KMS-11 (cell line): Measurements from ENCODE around the gene CFAP251.

Experiments used
- H2AFZ ChIP-seq: fragments of 200-600 bp; sonication (generic); 2 replicates; pipeline ENCODE4 v1.6.1; 2016; ENCODE audit warnings: antibody characterized with exemption, mixed run types, low read depth
- H3K27ac ChIP-seq: fragments of 200-600 bp; sonication (generic); 2 replicates; pipeline ENCODE4 v1.6.1; 2016; ENCODE audit warnings: mild to moderate bottlenecking, mixed run types
- H3K27me3 ChIP-seq: fragments of 200-600 bp; sonication (generic); 2 replicates; pipeline ENCODE4 v1.6.1; 2017; ENCODE audit warnings: mild to moderate bottlenecking, low read depth, mixed run types, moderate library complexity; ENCODE audit not compliant: insufficient read depth
- H3K36me3 ChIP-seq: fragments of 200-600 bp; sonication (generic); 2 replicates; pipeline ENCODE4 v1.6.1; 2017; ENCODE audit warnings: mild to moderate bottlenecking, mixed run types; ENCODE audit not compliant: insufficient read depth
- H3K4me1 ChIP-seq: fragments of 200-600 bp; sonication (generic); 2 replicates; pipeline ENCODE4 v1.6.1; 2016; ENCODE audit warnings: mild to moderate bottlenecking, low read depth, mixed run types; ENCODE audit not compliant: poor library complexity, severe bottlenecking
- H3K4me2 ChIP-seq: fragments of 200-600 bp; sonication (generic); 2 replicates; pipeline ENCODE4 v1.7.0; 2016; ENCODE audit warnings: mild to moderate bottlenecking, mixed run types
- H3K4me3 ChIP-seq: fragments of 200-600 bp; sonication (generic); IDR thresholded peaks from 2 replicates; pipeline ENCODE4 v1.6.1; 2017; ENCODE audit warnings: low read depth, low read length, mixed read lengths; ENCODE audit not compliant: insufficient read depth
- H3K79me2 ChIP-seq: fragments of 200-600 bp; sonication (generic); 2 replicates; pipeline ENCODE4 v1.6.1; 2016; ENCODE audit warnings: low read depth, mixed run types; ENCODE audit not compliant: insufficient read depth
- H3K9ac ChIP-seq: fragments of 200-600 bp; sonication (generic); 2 replicates; pipeline ENCODE4 v1.6.1; 2016; ENCODE audit warnings: mild to moderate bottlenecking, mixed run types
- H4K20me1 ChIP-seq: fragments of 200-600 bp; sonication (generic); 2 replicates; pipeline ENCODE4 v1.6.1; 2016; ENCODE audit warnings: mild to moderate bottlenecking, mixed run types; ENCODE audit not compliant: insufficient read depth
- CTCF ChIP-seq: fragments of 200-600 bp; sonication (generic); conservative IDR thresholded peaks from 2 replicates; pipeline ENCODE4 v1.6.1; 2017; ENCODE audit warnings: low read depth, mild to moderate bottlenecking, antibody characterized with exemption, low read length, moderate library complexity, mixed read lengths

CFAP251 gene

GRCh38 chr12:121963341-121964018 is 45.1 kb downstream of the CFAP251 start:
- H3K4me2 ChIP-seq: no peak overlapping the region
- H3K9ac ChIP-seq: no peak overlapping the region
- H4K20me1 ChIP-seq: no peaks in the 10 kb centered on the region
- H3K27ac ChIP-seq: no peak overlapping the region
- no peaks in the 10 kb centered on the region for H3K79me2 ChIP-seq
- no peak overlapping the region for H3K4me3 ChIP-seq
- H2AFZ ChIP-seq: no peak overlapping the region
- no peaks in the 10 kb centered on the region for H3K27me3 ChIP-seq
- H3K36me3 ChIP-seq: no peaks in the 10 kb centered on the region
- no peak for TF ChIP-seq CTCF
- H3K4me1 ChIP-seq: no peaks in the 10 kb centered on the region

- no peak overlapping the region for H2AFZ ChIP-seq
- no peak overlapping the region for H3K4me3 ChIP-seq
- H3K36me3 ChIP-seq: no peaks in the 10 kb centered on the region
- H3K27ac ChIP-seq: no peak overlapping the region
- no peaks in the 10 kb centered on the region for H3K4me1 ChIP-seq
- no peak overlapping the region for H3K4me2 ChIP-seq
- H4K20me1 ChIP-seq: no peaks in the 10 kb centered on the region
- no peaks in the 10 kb centered on the region for H3K79me2 ChIP-seq
- no peaks in the 10 kb centered on the region for H3K27me3 ChIP-seq
- H3K9ac ChIP-seq: no peak overlapping the region
- TF ChIP-seq CTCF: no peak
These were observed 46.6 kb downstream of the CFAP251 start for GRCh38 chr12:121964813-121965643.

- Histone ChIP-seq H3K79me2 (no peaks in the 10 kb centered on the region), H3K4me3 (no peak overlapping the region), H3K36me3 (no peaks in the 10 kb centered on the region), H3K9ac (no peak overlapping the region), H3K4me2 (no peak overlapping the region), H2AFZ (no peak overlapping the region), H3K27me3 (no peaks in the 10 kb centered on the region), H3K27ac (no peak overlapping the region), H4K20me1 (no peaks in the 10 kb centered on the region), H3K4me1 (no peaks in the 10 kb centered on the region)
- no peak for TF ChIP-seq CTCF
These were observed 48.6 kb downstream of the CFAP251 start for GRCh38 chr12:121966959-121967358.

- Histone ChIP-seq H4K20me1 (no peaks in the 10 kb centered on the region), H3K27me3 (no peaks in the 10 kb centered on the region), H3K27ac (no peak overlapping the region), H3K9ac (no peak overlapping the region), H3K4me3 (no peak overlapping the region), H3K36me3 (no peaks in the 10 kb centered on the region), H3K4me1 (no peaks in the 10 kb centered on the region), H3K4me2 (no peak overlapping the region), H3K79me2 (no peaks in the 10 kb centered on the region), H2AFZ (no peak overlapping the region)
- TF ChIP-seq CTCF: no peak
These were observed 50.5 kb downstream of the CFAP251 start for GRCh38 chr12:121968876-121969275.
